ENCODE results near the gene PPAT. TPM values are rescaled to one million over a fixed set of nuclear protein-coding genes. Genes with fewer than 3 reads are reported as not detected.

The PPAT gene
- total and polyA plus RNA-seq, 4 donors = 3.7 to 11.0 (median 5.7) TPM

GRCh38 chr4:56386091-56386490 is 49.3 kb downstream of the PPAT start:
- H3K4me3 ChIP-seq (ENCODE audit: low read depth in 1 of 3, low read length in 3 of 3) = peak overlapping the region in 2 of 3 donors; percentile 3 to 35
- H3K27me3 ChIP-seq (ENCODE audit: control insufficient read depth in 4 of 4, insufficient read depth in 4 of 4, low read length in 3 of 4) = no peaks in the 10 kb centered on the region
- H3K9me3 ChIP-seq (ENCODE audit: control insufficient read depth in 4 of 4, low read length in 3 of 4) = no peaks in the 10 kb centered on the region
- peaks cover 0 to 15% (median 10%) of the 10 kb centered on the region in 4 donors for H3K4me1 ChIP-seq (ENCODE audit: control insufficient read depth in 4 of 4, insufficient read depth in 4 of 4, low read length in 3 of 4)
- TF ChIP-seq SP1 (IDR thresholded peaks at IDR 0.05) (no peak), CTCF (IDR thresholded peaks at IDR 0.05; ENCODE audit: low read depth, low read length, missing input control) (no peak), HNF4A (conservative IDR thresholded peaks at IDR 0.05) (no peak), HNF4G (IDR thresholded peaks at IDR 0.05) (no peak), RAD21 (IDR thresholded peaks at IDR 0.05) (no peak), RXRA (IDR thresholded peaks at IDR 0.05) (no peak), EGR1 (IDR thresholded peaks at IDR 0.05; ENCODE audit: low read depth in 2 of 2) (no peak), GABPA (IDR thresholded peaks at IDR 0.05 in 1 of 2, conservative IDR thresholded peaks at IDR 0.05 in 1 of 2) (no peak), NR2F2 (IDR thresholded peaks at IDR 0.05) (no peak), ZBTB33 (IDR thresholded peaks at IDR 0.05) (no peak), REST (IDR thresholded peaks at IDR 0.05) (no peak), JUND (IDR thresholded peaks at IDR 0.05) (no peak), FOXA2 (IDR thresholded peaks at IDR 0.05) (no peak)
- TF ChIP-seq, protein P1, sequence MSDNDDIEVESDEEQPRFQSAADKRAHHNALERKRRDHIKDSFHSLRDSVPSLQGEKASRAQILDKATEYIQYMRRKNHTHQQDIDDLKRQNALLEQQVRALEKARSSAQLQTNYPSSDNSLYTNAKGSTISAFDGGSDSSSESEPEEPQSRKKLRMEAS (IDR thresholded peaks at IDR 0.05) = no peak
- TF ChIP-seq, protein P2, sequence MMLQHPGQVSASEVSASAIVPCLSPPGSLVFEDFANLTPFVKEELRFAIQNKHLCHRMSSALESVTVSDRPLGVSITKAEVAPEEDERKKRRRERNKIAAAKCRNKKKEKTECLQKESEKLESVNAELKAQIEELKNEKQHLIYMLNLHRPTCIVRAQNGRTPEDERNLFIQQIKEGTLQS (IDR thresholded peaks at IDR 0.05) = no peak
- no peaks in the 10 kb centered on the region for H3K36me3 ChIP-seq (ENCODE audit: control insufficient read depth in 4 of 4, insufficient read depth in 3 of 4, low read depth in 1 of 4, low read length in 3 of 4)
- DNase-seq (ENCODE audit: low spot score) = no peak
- no peak overlapping the region for H3K9ac ChIP-seq (ENCODE audit: low read depth in 1 of 2, low read length in 2 of 2)
- WGBS = 96% methylated on average over 4 of the region's 4 CpGs
- no peak overlapping the region for H3K27ac ChIP-seq (ENCODE audit: low read depth in 1 of 2, low read length in 2 of 2)

DNA sequence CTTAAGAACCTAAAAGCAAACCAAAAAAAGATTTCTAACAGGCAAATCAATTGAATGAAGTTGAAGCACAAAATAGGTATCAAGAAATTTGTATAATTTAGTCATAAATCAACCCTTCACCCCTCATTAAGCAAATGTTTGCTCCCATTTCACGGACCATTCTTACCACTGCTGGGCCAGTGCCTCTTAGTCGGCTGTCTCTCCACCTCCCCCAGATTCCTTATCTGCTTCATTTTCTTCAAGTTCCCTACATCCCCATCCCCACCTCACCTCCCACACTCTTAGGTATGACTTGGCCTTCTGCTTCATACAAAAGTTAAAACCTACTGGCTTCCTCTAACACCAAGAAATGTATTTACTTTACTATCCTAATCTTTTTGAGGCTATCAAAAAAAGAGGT is 60.0 kb downstream of the PPAT start:
- peaks cover 0 to 13% (median 3%) of the 10 kb centered on the region in 4 donors for H3K36me3 ChIP-seq (ENCODE audit: control insufficient read depth in 4 of 4, insufficient read depth in 3 of 4, low read depth in 1 of 4, low read length in 3 of 4)

More for the DNA sequence above, 60.0 kb downstream of the PPAT start:
- no peak for DNase-seq (ENCODE audit: low spot score)
- H3K4me1 ChIP-seq (ENCODE audit: control insufficient read depth in 4 of 4, insufficient read depth in 4 of 4, low read length in 3 of 4) = no peaks in the 10 kb centered on the region
- no peak overlapping the region for H3K4me3 ChIP-seq (ENCODE audit: low read depth in 1 of 3, low read length in 3 of 3)
- 86% methylated on average over 2 of the region's 2 CpGs for WGBS
- H3K9me3 ChIP-seq (ENCODE audit: control insufficient read depth in 4 of 4, low read length in 3 of 4) = no peaks in the 10 kb centered on the region
- no peak overlapping the region for H3K9ac ChIP-seq (ENCODE audit: low read depth in 1 of 2, low read length in 2 of 2)
- TF ChIP-seq HNF4G (IDR thresholded peaks at IDR 0.05) = no peak
- TF ChIP-seq JUND (IDR thresholded peaks at IDR 0.05) = no peak
- TF ChIP-seq, protein P1 (IDR thresholded peaks at IDR 0.05) = no peak
- TF ChIP-seq RAD21 (IDR thresholded peaks at IDR 0.05) = no peak
- TF ChIP-seq, protein P2 (IDR thresholded peaks at IDR 0.05) = no peak
- no peak for TF ChIP-seq HNF4A (conservative IDR thresholded peaks at IDR 0.05)
- no peak for TF ChIP-seq TAF1 (conservative IDR thresholded peaks at IDR 0.05)
- TF ChIP-seq ZBTB33 (IDR thresholded peaks at IDR 0.05) = no peak
- TF ChIP-seq EGR1 (IDR thresholded peaks at IDR 0.05; ENCODE audit: low read depth in 2 of 2) = no peak
- TF ChIP-seq GABPA (IDR thresholded peaks at IDR 0.05 in 1 of 2, conservative IDR thresholded peaks at IDR 0.05 in 1 of 2) = no peak
- H3K27ac ChIP-seq (ENCODE audit: low read depth in 1 of 2, low read length in 2 of 2) = no peak overlapping the region
- no peaks in the 10 kb centered on the region for H3K27me3 ChIP-seq (ENCODE audit: control insufficient read depth in 4 of 4, insufficient read depth in 4 of 4, low read length in 3 of 4)
